ENCODE results near the gene DTWD2. TPM values are rescaled to one million over a fixed set of nuclear protein-coding genes. Genes with fewer than 3 reads are reported as not detected.

DTWD2 gene
- total RNA-seq, 1 donor from 2014 or later: 13.0 TPM

DNA sequence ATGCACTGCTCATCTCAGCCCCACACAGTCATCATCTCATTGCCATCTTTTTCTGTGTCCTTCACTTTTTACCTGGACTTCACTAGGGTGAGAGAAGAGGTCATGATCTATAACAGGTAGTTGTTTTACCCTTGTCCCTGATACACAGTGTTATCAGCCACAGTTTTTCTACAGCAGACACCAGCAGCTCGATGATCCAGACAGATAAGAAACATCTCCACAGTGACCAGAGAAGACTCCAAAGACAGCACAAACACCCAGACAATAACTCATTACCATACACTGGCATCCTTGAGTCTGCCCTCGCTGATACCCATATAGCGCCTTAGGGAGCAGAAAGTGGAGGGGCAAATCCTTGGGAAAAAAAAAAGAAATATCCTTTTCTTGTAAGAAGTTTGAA lies 194.1 kb downstream of the DTWD2 start:
- Histone ChIP-seq H3K4me3 (ENCODE audit: low read length in 3 of 3) (no peak overlapping the region), H3K4me1 (ENCODE audit: control insufficient read depth in 3 of 3, insufficient read depth in 3 of 3, low read length in 3 of 3) (peaks cover 0 to 5% (median 0%) of the 10 kb centered on the region in 3 donors), H3K27me3 (ENCODE audit: control insufficient read depth in 3 of 3, insufficient read depth in 3 of 3, low read length in 3 of 3) (no peaks in the 10 kb centered on the region), H3K9me3 (ENCODE audit: control insufficient read depth in 3 of 3, low read length in 3 of 3) (no peaks in the 10 kb centered on the region), H3K27ac (ENCODE audit: low read depth, low read length) (no peak overlapping the region), H3K9ac (ENCODE audit: low read depth in 1 of 3, low read length in 3 of 3) (no peak overlapping the region), H3K36me3 (ENCODE audit: control insufficient read depth in 3 of 3, insufficient read depth in 3 of 3, low read length in 3 of 3) (no peaks in the 10 kb centered on the region)

DNA sequence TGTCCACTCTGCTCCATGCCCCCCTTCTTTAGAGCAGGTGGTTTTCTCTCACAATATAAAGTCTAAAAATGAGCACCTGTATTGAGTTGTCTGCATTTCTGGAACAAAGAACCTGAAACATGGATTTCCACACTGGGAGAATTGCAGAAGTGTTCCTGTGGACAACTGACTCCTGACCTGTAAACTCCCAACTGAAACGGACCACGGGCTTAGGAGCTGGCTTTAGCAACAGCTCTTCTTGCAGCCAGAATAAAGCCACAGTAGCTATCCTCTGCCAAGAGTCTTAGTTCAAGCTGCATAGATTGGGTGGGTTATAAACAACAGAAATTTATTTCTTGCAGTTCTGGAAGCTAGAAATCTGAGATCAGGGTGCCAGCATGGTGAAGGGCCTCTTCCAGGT lies 194.7 kb downstream of the DTWD2 start:
- no peak overlapping the region for H3K9ac ChIP-seq (ENCODE audit: low read depth in 1 of 3, low read length in 3 of 3)
- no peaks in the 10 kb centered on the region for H3K9me3 ChIP-seq (ENCODE audit: control insufficient read depth in 3 of 3, low read length in 3 of 3)
- no peaks in the 10 kb centered on the region for H3K27me3 ChIP-seq (ENCODE audit: control insufficient read depth in 3 of 3, insufficient read depth in 3 of 3, low read length in 3 of 3)
- no peak overlapping the region for H3K4me3 ChIP-seq (ENCODE audit: low read length in 3 of 3)
- H3K27ac ChIP-seq (ENCODE audit: low read depth, low read length): no peak overlapping the region
- peaks cover 0 to 5% (median 0%) of the 10 kb centered on the region in 3 donors for H3K4me1 ChIP-seq (ENCODE audit: control insufficient read depth in 3 of 3, insufficient read depth in 3 of 3, low read length in 3 of 3)
- H3K36me3 ChIP-seq (ENCODE audit: control insufficient read depth in 3 of 3, insufficient read depth in 3 of 3, low read length in 3 of 3): no peaks in the 10 kb centered on the region

DNA sequence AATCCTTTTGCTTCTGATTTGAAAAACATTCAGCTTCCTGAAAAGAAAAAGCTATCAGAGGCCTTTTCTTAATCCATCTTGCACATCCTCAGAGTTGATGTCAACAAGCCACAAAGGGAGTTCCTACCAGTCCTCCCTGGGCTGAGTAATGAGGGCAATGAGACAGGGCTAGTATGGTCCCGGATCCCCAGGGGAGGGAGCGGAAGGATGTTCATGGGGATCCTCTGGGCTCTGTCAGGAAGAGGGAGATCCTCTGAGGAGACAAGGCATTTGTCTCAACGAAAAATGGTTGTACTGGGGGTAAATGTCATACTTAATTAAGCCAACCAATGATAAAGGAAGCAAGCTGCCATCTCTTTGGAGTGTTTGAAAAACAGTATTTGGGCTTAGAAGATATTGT lies 195.3 kb downstream of the DTWD2 start:
- Histone ChIP-seq H3K27ac (ENCODE audit: low read depth, low read length) (no peak overlapping the region), H3K27me3 (ENCODE audit: control insufficient read depth in 3 of 3, insufficient read depth in 3 of 3, low read length in 3 of 3) (no peaks in the 10 kb centered on the region), H3K36me3 (ENCODE audit: control insufficient read depth in 3 of 3, insufficient read depth in 3 of 3, low read length in 3 of 3) (no peaks in the 10 kb centered on the region), H3K9me3 (ENCODE audit: control insufficient read depth in 3 of 3, low read length in 3 of 3) (no peaks in the 10 kb centered on the region), H3K9ac (ENCODE audit: low read depth in 1 of 3, low read length in 3 of 3) (no peak overlapping the region), H3K4me3 (ENCODE audit: low read length in 3 of 3) (no peak overlapping the region), H3K4me1 (ENCODE audit: control insufficient read depth in 3 of 3, insufficient read depth in 3 of 3, low read length in 3 of 3) (peaks cover 0 to 5% (median 0%) of the 10 kb centered on the region in 3 donors)

DNA sequence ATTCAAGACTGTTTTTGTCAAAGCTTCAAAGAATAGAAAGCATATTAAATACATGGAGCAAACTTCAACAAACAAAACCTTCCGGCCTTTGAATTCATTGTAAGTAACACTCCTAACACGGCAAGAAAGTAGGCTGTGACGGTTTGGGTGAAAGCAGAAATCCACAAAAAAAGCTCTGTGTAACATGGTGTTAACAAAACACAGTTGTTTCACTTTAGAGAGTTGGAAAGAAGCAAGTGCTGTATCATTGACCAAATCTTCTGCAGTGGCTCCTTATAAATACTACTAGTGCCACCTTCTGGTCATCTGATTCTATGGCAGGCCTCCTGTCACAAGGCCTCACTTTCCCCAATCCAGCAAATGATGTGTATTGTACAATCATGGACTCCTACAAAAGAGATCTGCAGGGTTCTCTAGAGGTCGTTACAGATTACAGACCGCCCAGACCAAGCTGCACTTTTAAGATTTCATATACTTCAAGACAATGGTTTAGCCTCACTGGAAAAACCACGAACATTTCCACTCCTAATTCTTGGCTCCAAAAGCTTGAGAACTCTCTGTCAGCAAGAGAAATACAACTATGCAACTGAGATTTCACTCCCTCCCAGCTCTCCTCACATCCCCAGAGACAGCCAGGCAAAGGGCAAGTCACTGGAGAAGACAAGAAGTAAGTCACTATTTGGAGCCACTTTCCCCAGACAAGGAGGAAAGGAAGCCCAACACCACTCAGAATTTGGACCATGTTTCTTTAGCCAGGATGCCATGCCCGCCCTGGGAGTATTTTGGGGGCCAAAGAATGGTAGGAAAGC lies 196.2 kb downstream of the DTWD2 start:
- Histone ChIP-seq H3K4me3 (ENCODE audit: low read length in 3 of 3) (peak overlapping the region in 2 of 3 donors; percentile 8 to 9), H3K9ac (ENCODE audit: low read depth in 1 of 3, low read length in 3 of 3) (peak overlapping the region; percentile 15 to 52 (median 44)), H3K27ac (ENCODE audit: low read depth, low read length) (no peak overlapping the region)

DNA sequence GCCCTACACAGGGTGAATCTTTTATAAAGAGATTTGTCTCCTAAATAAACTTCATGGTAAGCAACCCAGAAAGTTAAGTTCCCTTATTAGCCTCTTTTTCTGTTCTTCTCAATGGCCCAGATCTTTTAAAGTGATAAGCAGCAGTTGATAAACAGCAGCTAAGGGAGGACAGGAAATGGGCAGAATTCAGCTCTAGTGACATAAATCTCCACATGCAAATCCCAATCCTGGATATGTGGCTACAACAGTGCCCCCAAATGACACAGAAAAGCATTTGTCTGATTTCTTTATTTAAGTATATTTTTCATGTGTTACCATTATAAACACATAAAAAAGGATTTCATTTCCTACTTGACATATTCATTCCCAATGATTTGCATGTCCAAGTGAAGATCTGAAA lies 199.0 kb downstream of the DTWD2 start:
- Histone ChIP-seq H3K9ac (ENCODE audit: low read depth in 1 of 3, low read length in 3 of 3) (no peak overlapping the region), H3K27ac (ENCODE audit: low read depth, low read length) (no peak overlapping the region), H3K4me3 (ENCODE audit: low read length in 3 of 3) (no peak overlapping the region), H3K9me3 (ENCODE audit: control insufficient read depth in 3 of 3, low read length in 3 of 3) (no peaks in the 10 kb centered on the region), H3K27me3 (ENCODE audit: control insufficient read depth in 3 of 3, insufficient read depth in 3 of 3, low read length in 3 of 3) (no peaks in the 10 kb centered on the region), H3K4me1 (ENCODE audit: control insufficient read depth in 3 of 3, insufficient read depth in 3 of 3, low read length in 3 of 3) (peaks cover 0 to 5% (median 0%) of the 10 kb centered on the region in 3 donors), H3K36me3 (ENCODE audit: control insufficient read depth in 3 of 3, insufficient read depth in 3 of 3, low read length in 3 of 3) (no peaks in the 10 kb centered on the region)

More for the DNA sequence above, 196.2 kb downstream of the DTWD2 start:
- H3K9me3 ChIP-seq (ENCODE audit: control insufficient read depth in 3 of 3, low read length in 3 of 3): no peaks in the 10 kb centered on the region
- H3K4me1 ChIP-seq (ENCODE audit: control insufficient read depth in 3 of 3, insufficient read depth in 3 of 3, low read length in 3 of 3): peaks cover 0 to 5% (median 0%) of the 10 kb centered on the region in 3 donors
- H3K36me3 ChIP-seq (ENCODE audit: control insufficient read depth in 3 of 3, insufficient read depth in 3 of 3, low read length in 3 of 3): no peaks in the 10 kb centered on the region
- no peaks in the 10 kb centered on the region for H3K27me3 ChIP-seq (ENCODE audit: control insufficient read depth in 3 of 3, insufficient read depth in 3 of 3, low read length in 3 of 3)

DNA sequence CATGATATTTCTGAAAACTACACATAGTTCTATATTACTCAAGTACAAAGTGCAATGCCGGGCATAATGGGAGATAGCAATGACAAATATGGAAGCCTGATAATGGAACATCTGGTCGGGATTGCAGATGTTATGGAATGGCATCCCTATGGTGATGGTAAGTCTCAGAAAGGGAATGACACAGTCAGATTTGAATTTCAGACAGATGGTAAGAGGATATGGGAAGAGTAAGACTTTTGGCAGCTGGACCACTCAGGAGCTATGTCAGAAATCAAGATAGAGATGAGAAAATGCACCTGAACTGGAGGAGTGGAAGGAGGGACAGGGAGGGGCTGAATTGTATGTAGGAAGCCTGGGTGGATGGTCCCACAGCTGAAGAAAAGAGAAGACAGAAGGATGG lies 200.0 kb downstream of the DTWD2 start:
- Histone ChIP-seq H3K27ac (ENCODE audit: low read depth, low read length) (no peak overlapping the region), H3K27me3 (ENCODE audit: control insufficient read depth in 3 of 3, insufficient read depth in 3 of 3, low read length in 3 of 3) (no peaks in the 10 kb centered on the region), H3K9ac (ENCODE audit: low read depth in 1 of 3, low read length in 3 of 3) (no peak overlapping the region), H3K4me3 (ENCODE audit: low read length in 3 of 3) (no peak overlapping the region), H3K4me1 (ENCODE audit: control insufficient read depth in 3 of 3, insufficient read depth in 3 of 3, low read length in 3 of 3) (peaks cover 0 to 5% (median 0%) of the 10 kb centered on the region in 3 donors), H3K9me3 (ENCODE audit: control insufficient read depth in 3 of 3, low read length in 3 of 3) (no peaks in the 10 kb centered on the region), H3K36me3 (ENCODE audit: control insufficient read depth in 3 of 3, insufficient read depth in 3 of 3, low read length in 3 of 3) (no peaks in the 10 kb centered on the region)

Small RNA genes lying within 50 kb of the gene (small RNA-seq; reads per million reads assigned to genes)
- gene RNU6-373P: not detected

Other genes with a start within 250 kb of the DTWD2 start
- gene DMXL1, start 82.5 kb upstream of the DTWD2 start, total RNA-seq: 61.1 TPM